Keratinocyte (primary cell): ENCODE results near the gene FBXO41.

Experiments
- EZH2 ChIP-seq: IDR thresholded peaks from one replicate; pipeline ENCODE4 v1.6.1; 2012; ENCODE audit warnings: inconsistent platforms, mild to moderate bottlenecking, low read length, moderate library complexity
- TF ChIP-seq, protein P1 (sequence below), 3 experiments: IDR thresholded peaks in 1 of 3; conservative IDR thresholded peaks in 1 of 3; optimal IDR thresholded peaks in 1 of 3; 2 replicates in 2 of 3; 3 replicates in 1 of 3; pipeline versions ENCODE3 to v1.5.1; 2011; ENCODE audit warnings: low read length in 3 of 3, mild to moderate bottlenecking in 3 of 3, moderate library complexity in 2 of 3, control low read depth in 1 of 3, inconsistent platforms in 1 of 3; ENCODE audit not compliant: insufficient read depth in 2 of 3; ENCODE audit errors: extremely low read depth in 1 of 3

DNA sequence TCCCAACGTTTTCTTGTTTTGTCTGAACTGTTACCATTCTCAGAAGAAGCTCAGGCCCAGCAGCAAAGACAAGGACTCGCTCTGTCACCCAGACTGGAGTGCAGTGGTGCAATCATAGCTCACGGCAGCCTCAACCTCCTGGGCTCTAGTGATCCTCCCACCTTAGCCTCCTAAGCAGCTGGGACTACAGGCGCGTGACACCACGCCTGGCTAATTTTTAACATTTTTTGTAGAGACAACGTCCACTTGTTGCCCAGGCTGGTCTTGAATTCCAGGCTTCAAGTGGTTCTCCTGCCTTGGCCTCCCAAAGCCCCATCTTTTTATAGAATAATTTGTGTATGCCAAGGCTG is 72.2 kb downstream of the FBXO41 start:
- TF ChIP-seq, protein P1, sequence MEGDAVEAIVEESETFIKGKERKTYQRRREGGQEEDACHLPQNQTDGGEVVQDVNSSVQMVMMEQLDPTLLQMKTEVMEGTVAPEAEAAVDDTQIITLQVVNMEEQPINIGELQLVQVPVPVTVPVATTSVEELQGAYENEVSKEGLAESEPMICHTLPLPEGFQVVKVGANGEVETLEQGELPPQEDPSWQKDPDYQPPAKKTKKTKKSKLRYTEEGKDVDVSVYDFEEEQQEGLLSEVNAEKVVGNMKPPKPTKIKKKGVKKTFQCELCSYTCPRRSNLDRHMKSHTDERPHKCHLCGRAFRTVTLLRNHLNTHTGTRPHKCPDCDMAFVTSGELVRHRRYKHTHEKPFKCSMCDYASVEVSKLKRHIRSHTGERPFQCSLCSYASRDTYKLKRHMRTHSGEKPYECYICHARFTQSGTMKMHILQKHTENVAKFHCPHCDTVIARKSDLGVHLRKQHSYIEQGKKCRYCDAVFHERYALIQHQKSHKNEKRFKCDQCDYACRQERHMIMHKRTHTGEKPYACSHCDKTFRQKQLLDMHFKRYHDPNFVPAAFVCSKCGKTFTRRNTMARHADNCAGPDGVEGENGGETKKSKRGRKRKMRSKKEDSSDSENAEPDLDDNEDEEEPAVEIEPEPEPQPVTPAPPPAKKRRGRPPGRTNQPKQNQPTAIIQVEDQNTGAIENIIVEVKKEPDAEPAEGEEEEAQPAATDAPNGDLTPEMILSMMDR (optimal IDR thresholded peaks at IDR 0.05 in 1 of 3, IDR thresholded peaks at IDR 0.05 in 1 of 3, conservative IDR thresholded peaks at IDR 0.05 in 1 of 3; ENCODE audit: extremely low read depth in 1 of 3, insufficient read depth in 2 of 3, low read length in 3 of 3), result no peak
- TF ChIP-seq EZH2, result no peak
